ENCODE measurements around the gene ELSPBP1.

The ELSPBP1 gene

DNA sequence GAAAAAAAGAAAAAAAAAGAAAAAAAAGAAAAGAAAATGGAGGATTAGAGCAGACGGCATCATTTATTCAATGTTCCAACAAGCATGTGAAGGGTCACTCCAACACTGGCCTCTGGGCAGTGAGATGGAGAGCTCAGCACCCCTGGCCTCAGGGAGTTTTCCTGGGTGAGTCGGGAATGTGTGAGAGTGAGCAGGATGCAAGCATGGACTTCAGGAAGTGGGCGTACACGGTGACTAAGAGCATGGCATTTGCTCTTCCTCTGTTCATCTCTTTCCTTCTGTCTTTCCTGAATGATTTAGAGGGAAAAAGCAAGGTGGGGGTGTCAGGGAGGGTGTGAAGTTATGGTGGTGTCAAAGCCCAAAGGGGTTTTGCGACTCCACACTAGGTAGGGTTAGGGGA lies 50.1 kb downstream of the ELSPBP1 start:
- H3K4me3 ChIP-seq (ENCODE audit: low read depth, low read length), result no peak overlapping the region
- no peaks in the 10 kb centered on the region for H3K36me3 ChIP-seq (ENCODE audit: control insufficient read depth in 2 of 2, insufficient read depth in 1 of 2, low read length in 2 of 2)
- H3K27ac ChIP-seq (ENCODE audit: extremely low read depth, low read depth, low read length), result no peak overlapping the region
- POLR2A ChIA-PET, result interaction anchor here (1.0 kb wide), 1 partner anchor 495 kb away, joined by 4 read pairs; no protein-coding TSS in a partner anchor
- H3K4me1 ChIP-seq (ENCODE audit: control insufficient read depth, insufficient read depth, low read length), result no peaks in the 10 kb centered on the region
- TF ChIP-seq MYNN (tag by site-specific recombination; IDR thresholded peaks at IDR 0.05; ENCODE audit: borderline replicate concordance), result no peak
- TF ChIP-seq ZNF302 (tag by site-specific recombination; IDR thresholded peaks at IDR 0.05; ENCODE audit: low read depth), result no peak
- TF ChIP-seq ZNF843 (tag by site-specific recombination; IDR thresholded peaks at IDR 0.05), result no peak
- TF ChIP-seq, protein P1, sequence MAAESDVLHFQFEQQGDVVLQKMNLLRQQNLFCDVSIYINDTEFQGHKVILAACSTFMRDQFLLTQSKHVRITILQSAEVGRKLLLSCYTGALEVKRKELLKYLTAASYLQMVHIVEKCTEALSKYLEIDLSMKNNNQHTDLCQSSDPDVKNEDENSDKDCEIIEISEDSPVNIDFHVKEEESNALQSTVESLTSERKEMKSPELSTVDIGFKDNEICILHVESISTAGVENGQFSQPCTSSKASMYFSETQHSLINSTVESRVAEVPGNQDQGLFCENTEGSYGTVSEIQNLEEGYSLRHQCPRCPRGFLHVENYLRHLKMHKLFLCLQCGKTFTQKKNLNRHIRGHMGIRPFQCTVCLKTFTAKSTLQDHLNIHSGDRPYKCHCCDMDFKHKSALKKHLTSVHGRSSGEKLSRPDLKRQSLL (tag by site-specific recombination; IDR thresholded peaks at IDR 0.05), result no peak
- TF ChIP-seq OVOL3 (tag by site-specific recombination; IDR thresholded peaks at IDR 0.05), result no peak
- TF ChIP-seq, protein P2, sequence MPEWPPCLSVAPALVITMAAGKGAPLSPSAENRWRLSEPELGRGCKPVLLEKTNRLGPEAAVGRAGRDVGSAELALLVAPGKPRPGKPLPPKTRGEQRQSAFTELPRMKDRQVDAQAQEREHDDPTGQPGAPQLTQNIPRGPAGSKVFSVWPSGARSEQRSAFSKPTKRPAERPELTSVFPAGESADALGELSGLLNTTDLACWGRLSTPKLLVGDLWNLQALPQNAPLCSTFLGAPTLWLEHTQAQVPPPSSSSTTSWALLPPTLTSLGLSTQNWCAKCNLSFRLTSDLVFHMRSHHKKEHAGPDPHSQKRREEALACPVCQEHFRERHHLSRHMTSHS (tag by site-specific recombination; IDR thresholded peaks at IDR 0.05), result no peak
- no peak for TF ChIP-seq SCRT1 (tag by site-specific recombination; IDR thresholded peaks at IDR 0.05; ENCODE audit: borderline replicate concordance)
- TF ChIP-seq, protein P3, sequence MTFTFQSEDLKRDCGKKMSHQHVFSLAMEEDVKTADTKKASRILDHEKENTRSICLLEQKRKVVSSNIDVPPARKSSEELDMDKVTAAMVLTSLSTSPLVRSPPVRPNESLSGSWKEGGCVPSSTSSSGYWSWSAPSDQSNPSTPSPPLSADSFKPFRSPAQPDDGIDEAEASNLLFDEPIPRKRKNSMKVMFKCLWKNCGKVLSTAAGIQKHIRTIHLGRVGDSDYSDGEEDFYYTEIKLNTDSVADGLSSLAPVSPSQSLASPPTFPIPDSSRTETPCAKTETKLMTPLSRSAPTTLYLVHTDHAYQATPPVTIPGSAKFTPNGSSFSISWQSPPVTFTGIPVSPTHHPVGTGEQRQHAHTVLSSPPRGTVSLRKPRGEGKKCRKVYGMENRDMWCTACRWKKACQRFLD (tag by site-specific recombination; IDR thresholded peaks at IDR 0.05), result no peak
- no peak for TF ChIP-seq ZNF114 (tag by site-specific recombination; IDR thresholded peaks at IDR 0.05)
- no peak for TF ChIP-seq TRIM28 (IDR thresholded peaks at IDR 0.05; ENCODE audit: borderline replicate concordance, low read length)
- no peak for TF ChIP-seq GFI1B (tag by site-specific recombination; IDR thresholded peaks at IDR 0.05)
- no peak for TF ChIP-seq YY1 (tag by site-specific recombination; IDR thresholded peaks at IDR 0.05)
- no peak for TF ChIP-seq ZNF433 (tag by site-specific recombination; IDR thresholded peaks at IDR 0.05; ENCODE audit: low read depth)
- CTCF ChIA-PET, result interaction anchor here (0.7 to 1.2 kb wide), 2 partner anchors 181 to 249 kb away, joined by 3 read pairs; no protein-coding TSS in a partner anchor
- H3K9me3 ChIP-seq (ENCODE audit: control insufficient read depth, insufficient read depth, low read depth, low read length), result no peaks in the 10 kb centered on the region

DNA sequence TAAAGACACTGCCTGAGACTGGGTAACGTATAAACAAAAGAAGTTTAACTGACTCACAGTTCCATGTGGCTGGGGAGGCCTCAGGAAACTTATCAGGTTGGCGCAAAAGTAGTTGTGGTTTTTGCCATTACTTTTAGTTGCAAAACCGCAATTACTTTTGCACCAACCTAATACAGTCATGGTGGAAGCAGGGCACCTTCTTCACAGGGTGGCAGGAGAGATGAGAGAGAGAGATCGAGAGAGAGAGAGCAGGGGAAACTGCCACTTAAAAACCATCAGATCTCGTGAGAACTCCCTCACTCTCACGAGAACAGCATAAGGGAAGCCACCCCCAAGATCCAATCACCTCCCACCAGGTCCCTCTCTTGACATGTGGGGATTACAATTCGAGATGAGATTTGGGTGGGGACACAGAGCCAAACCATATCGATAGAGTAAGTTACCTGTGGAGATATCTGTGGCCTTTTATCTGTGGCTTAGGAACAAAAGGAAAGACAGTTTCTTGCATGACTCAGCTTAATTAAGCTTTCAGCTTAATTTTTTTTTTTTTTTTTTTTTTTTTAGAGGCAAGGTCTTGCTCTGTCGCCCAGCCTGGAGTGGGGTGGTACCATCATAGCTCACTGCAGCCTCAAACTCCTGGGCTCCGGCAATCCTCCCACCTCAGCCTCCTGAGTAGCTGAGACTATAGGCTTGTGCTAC lies 57.1 kb downstream of the ELSPBP1 start:
- Histone ChIP-seq H3K4me3 (ENCODE audit: low read depth, low read length) (no peak overlapping the region), H3K27ac (ENCODE audit: extremely low read depth, low read depth, low read length) (no peak overlapping the region), H3K4me1 (ENCODE audit: control insufficient read depth, insufficient read depth, low read length) (no peaks in the 10 kb centered on the region), H3K9me3 (ENCODE audit: control insufficient read depth, insufficient read depth, low read depth, low read length) (no peaks in the 10 kb centered on the region), H3K36me3 (ENCODE audit: control insufficient read depth in 2 of 2, insufficient read depth in 1 of 2, low read length in 2 of 2) (no peaks in the 10 kb centered on the region)
- CTCF ChIA-PET, result no interaction called here
- POLR2A ChIA-PET, result no interaction called here
- no peak for TF ChIP-seq ZNF623 (tag by site-specific recombination; IDR thresholded peaks at IDR 0.05)
- no peak for TF ChIP-seq ZNF10 (tag by site-specific recombination; IDR thresholded peaks at IDR 0.05)
- no peak for TF ChIP-seq ZNF274 (IDR thresholded peaks at IDR 0.05; ENCODE audit: low read length)
- no peak for TF ChIP-seq ZNF274 (tag by site-specific recombination; IDR thresholded peaks at IDR 0.05; ENCODE audit: borderline replicate concordance)
- no peak for TF ChIP-seq PRDM1 (tag by site-specific recombination; IDR thresholded peaks at IDR 0.05)
- TF ChIP-seq KLF8 (tag by site-specific recombination; IDR thresholded peaks at IDR 0.05), result no peak
- no peak for TF ChIP-seq ZNF416 (tag by site-specific recombination; IDR thresholded peaks at IDR 0.05)
- no peak for TF ChIP-seq ZBTB20 (tag by site-specific recombination; IDR thresholded peaks at IDR 0.05)
- TF ChIP-seq, protein P4, sequence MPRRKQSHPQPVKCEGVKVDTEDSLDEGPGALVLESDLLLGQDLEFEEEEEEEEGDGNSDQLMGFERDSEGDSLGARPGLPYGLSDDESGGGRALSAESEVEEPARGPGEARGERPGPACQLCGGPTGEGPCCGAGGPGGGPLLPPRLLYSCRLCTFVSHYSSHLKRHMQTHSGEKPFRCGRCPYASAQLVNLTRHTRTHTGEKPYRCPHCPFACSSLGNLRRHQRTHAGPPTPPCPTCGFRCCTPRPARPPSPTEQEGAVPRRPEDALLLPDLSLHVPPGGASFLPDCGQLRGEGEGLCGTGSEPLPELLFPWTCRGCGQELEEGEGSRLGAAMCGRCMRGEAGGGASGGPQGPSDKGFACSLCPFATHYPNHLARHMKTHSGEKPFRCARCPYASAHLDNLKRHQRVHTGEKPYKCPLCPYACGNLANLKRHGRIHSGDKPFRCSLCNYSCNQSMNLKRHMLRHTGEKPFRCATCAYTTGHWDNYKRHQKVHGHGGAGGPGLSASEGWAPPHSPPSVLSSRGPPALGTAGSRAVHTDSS (tag by site-specific recombination; IDR thresholded peaks at IDR 0.05), result no peak
- TF ChIP-seq, protein P5, sequence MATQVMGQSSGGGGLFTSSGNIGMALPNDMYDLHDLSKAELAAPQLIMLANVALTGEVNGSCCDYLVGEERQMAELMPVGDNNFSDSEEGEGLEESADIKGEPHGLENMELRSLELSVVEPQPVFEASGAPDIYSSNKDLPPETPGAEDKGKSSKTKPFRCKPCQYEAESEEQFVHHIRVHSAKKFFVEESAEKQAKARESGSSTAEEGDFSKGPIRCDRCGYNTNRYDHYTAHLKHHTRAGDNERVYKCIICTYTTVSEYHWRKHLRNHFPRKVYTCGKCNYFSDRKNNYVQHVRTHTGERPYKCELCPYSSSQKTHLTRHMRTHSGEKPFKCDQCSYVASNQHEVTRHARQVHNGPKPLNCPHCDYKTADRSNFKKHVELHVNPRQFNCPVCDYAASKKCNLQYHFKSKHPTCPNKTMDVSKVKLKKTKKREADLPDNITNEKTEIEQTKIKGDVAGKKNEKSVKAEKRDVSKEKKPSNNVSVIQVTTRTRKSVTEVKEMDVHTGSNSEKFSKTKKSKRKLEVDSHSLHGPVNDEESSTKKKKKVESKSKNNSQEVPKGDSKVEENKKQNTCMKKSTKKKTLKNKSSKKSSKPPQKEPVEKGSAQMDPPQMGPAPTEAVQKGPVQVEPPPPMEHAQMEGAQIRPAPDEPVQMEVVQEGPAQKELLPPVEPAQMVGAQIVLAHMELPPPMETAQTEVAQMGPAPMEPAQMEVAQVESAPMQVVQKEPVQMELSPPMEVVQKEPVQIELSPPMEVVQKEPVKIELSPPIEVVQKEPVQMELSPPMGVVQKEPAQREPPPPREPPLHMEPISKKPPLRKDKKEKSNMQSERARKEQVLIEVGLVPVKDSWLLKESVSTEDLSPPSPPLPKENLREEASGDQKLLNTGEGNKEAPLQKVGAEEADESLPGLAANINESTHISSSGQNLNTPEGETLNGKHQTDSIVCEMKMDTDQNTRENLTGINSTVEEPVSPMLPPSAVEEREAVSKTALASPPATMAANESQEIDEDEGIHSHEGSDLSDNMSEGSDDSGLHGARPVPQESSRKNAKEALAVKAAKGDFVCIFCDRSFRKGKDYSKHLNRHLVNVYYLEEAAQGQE (tag by site-specific recombination; IDR thresholded peaks at IDR 0.05), result no peak
- no peak for TF ChIP-seq ZNF112 (tag by site-specific recombination; IDR thresholded peaks at IDR 0.05)
- TF ChIP-seq ZNF174 (tag by site-specific recombination; IDR thresholded peaks at IDR 0.05), result no peak
- no peak for TF ChIP-seq ZBTB1 (tag by site-specific recombination; IDR thresholded peaks at IDR 0.05)
